Karpas-422 (cell line): ENCODE data around the gene RADIL. TPM values are rescaled to one million over a fixed set of nuclear protein-coding genes. Genes with fewer than 3 reads are reported as not detected.

Source experiments
- DNase-seq: peaks from one replicate; pipeline ENCODE4 v3.0.0-alpha.2; 2015
- H2AFZ ChIP-seq: fragments of 200-600 bp; sonication (generic); 2 replicates; pipeline ENCODE4 v1.6.1; 2014; ENCODE audit warnings: antibody characterized with exemption, low read length, mixed read lengths
- H3K27ac ChIP-seq: fragments of 200-600 bp; sonication (generic); 2 replicates; pipeline ENCODE4 v1.5.1; 2014; ENCODE audit warnings: mild to moderate bottlenecking, low read length, moderate library complexity
- H3K27me3 ChIP-seq: fragments of 200-600 bp; sonication (generic); 2 replicates; pipeline ENCODE4 v1.6.1; 2014; ENCODE audit warnings: low read length, mixed read lengths
- H3K36me3 ChIP-seq: fragments of 200-600 bp; sonication (generic); 2 replicates; pipeline ENCODE4 v1.6.1; 2014; ENCODE audit warnings: low read length, mixed read lengths; ENCODE audit not compliant: insufficient read depth
- H3K4me1 ChIP-seq: fragments of 200-600 bp; sonication (generic); 2 replicates; pipeline ENCODE4 v1.6.1; 2014; ENCODE audit warnings: mild to moderate bottlenecking, low read length, mixed read lengths
- H3K4me2 ChIP-seq: fragments of 200-600 bp; sonication (generic); 2 replicates; pipeline ENCODE4 v1.6.1; 2014; ENCODE audit warnings: low read length, low read depth, mild to moderate bottlenecking; ENCODE audit not compliant: poor library complexity, severe bottlenecking
- H3K4me3 ChIP-seq: fragments of 200-600 bp; sonication (generic); 2 replicates; pipeline ENCODE4 v1.5.1; 2014; ENCODE audit warnings: mild to moderate bottlenecking, antibody characterized with exemption, low read length, mixed read lengths
- H3K79me2 ChIP-seq: fragments of 200-600 bp; sonication (generic); 2 replicates; pipeline ENCODE4 v1.6.1; 2014; ENCODE audit warnings: mild to moderate bottlenecking, low read length, mixed read lengths
- H3K9ac ChIP-seq: fragments of 200-600 bp; sonication (generic); 2 replicates; pipeline ENCODE4 v1.6.0; 2014; ENCODE audit warnings: low read length
- H3K9me2 ChIP-seq: fragments of 200-600 bp; sonication (generic), shearing (Covaris generic); replicated peaks from 2 replicates; pipeline ENCODE4 v1.6.0; 2014; ENCODE audit warnings: mild to moderate bottlenecking, low read length, moderate library complexity; ENCODE audit not compliant: insufficient read depth
- H3K9me3 ChIP-seq: fragments of 300-700, 200-600 bp; sonication (generic); 2 replicates; pipeline ENCODE4 v1.6.1; 2014; ENCODE audit warnings: low read length, mixed read lengths
- H4K20me1 ChIP-seq: fragments of 200-600 bp; sonication (generic); 2 replicates; pipeline ENCODE4 v1.6.1; 2014; ENCODE audit warnings: mild to moderate bottlenecking, antibody characterized with exemption, low read length, low read depth; ENCODE audit not compliant: insufficient read depth
- total RNA-seq: library from RNA; depleted of rRNA; stranded (reverse); fragments of >200 nt; shearing (Covaris generic); gene quantifications from 2 replicates; pipeline ENCODE4 v1.2.3, GENCODE V29; 2014; ENCODE audit warnings: low replicate concordance

RADIL gene
- total RNA-seq, 1 experiment from 2014 or later: not detected

GRCh38 chr7:4762121-4763055 lies 121.1 kb downstream of the RADIL start:
- H3K4me1 ChIP-seq: no peaks in the 10 kb centered on the region
- no peak overlapping the region for H3K4me3 ChIP-seq
- H3K9ac ChIP-seq: no peak overlapping the region
- H4K20me1 ChIP-seq: no peaks in the 10 kb centered on the region
- H3K4me2 ChIP-seq: no peak overlapping the region
- H2AFZ ChIP-seq: no peak overlapping the region
- H3K36me3 ChIP-seq: no peaks in the 10 kb centered on the region; the same call in 1 of the 2 replicates
- no peaks in the 10 kb centered on the region for H3K27me3 ChIP-seq
- DNase-seq: no peak
- no peaks in the 10 kb centered on the region for H3K79me2 ChIP-seq
- H3K9me2 ChIP-seq: no peaks in the 10 kb centered on the region
- H3K9me3 ChIP-seq: no peaks in the 10 kb centered on the region
- no peak overlapping the region for H3K27ac ChIP-seq

DNA sequence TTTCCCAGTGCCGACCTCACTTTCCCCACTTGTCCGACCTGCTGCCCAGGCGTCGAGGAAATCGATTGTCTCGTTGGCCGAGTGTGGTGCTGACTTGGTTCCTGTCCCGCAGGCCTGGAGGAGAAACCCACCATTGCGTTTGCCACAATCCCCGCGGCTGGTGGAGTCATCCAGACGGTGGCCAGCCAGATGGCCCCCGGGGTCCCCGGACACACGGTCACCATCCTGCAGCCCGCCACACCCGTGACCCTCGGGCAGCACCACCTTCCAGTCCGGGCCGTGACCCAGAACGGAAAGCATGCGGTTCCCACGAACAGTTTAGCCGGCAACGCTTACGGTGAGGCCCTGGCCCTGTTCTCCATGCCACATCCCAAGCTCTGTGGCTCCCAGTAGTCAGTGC lies 122.6 kb downstream of the RADIL start:
- no peak overlapping the region for H3K4me2 ChIP-seq
- no peaks in the 10 kb centered on the region for H4K20me1 ChIP-seq
- H3K4me1 ChIP-seq: no peaks in the 10 kb centered on the region
- H3K36me3 ChIP-seq: peaks cover under 1% of the 10 kb centered on the region; the same call in 1 of the 2 replicates
- no peak overlapping the region for H3K9ac ChIP-seq
- H3K9me2 ChIP-seq: no peaks in the 10 kb centered on the region
- no peaks in the 10 kb centered on the region for H3K79me2 ChIP-seq
- no peak overlapping the region for H3K27ac ChIP-seq
- DNase-seq: no peak
- no peaks in the 10 kb centered on the region for H3K9me3 ChIP-seq
- no peak overlapping the region for H2AFZ ChIP-seq
- no peak overlapping the region for H3K4me3 ChIP-seq
- no peaks in the 10 kb centered on the region for H3K27me3 ChIP-seq

- Histone ChIP-seq H3K4me1 (no peaks in the 10 kb centered on the region), H3K27ac (no peak overlapping the region), H3K9ac (no peak overlapping the region), H3K4me3 (no peak overlapping the region), H3K27me3 (no peaks in the 10 kb centered on the region), H4K20me1 (no peaks in the 10 kb centered on the region), H3K9me2 (no peaks in the 10 kb centered on the region), H3K9me3 (no peaks in the 10 kb centered on the region), H3K4me2 (no peak overlapping the region), H2AFZ (no peak overlapping the region), H3K79me2 (no peaks in the 10 kb centered on the region), H3K36me3 (peaks cover 4% of the 10 kb centered on the region; the same call in 1 of the 2 replicates)
- no peak for DNase-seq
Observed at GRCh38 chr7:4759211-4759610, 124.3 kb downstream of the RADIL start.

GRCh38 chr7:4758791-4759190 lies 124.7 kb downstream of the RADIL start:
- H3K36me3 ChIP-seq: peaks cover 4% of the 10 kb centered on the region; the same call in 1 of the 2 replicates
- no peaks in the 10 kb centered on the region for H3K4me1 ChIP-seq
- no peaks in the 10 kb centered on the region for H3K9me3 ChIP-seq
- H3K27ac ChIP-seq: no peak overlapping the region
- H3K27me3 ChIP-seq: no peaks in the 10 kb centered on the region
- H3K79me2 ChIP-seq: no peaks in the 10 kb centered on the region
- no peak overlapping the region for H3K4me3 ChIP-seq
- H3K9me2 ChIP-seq: no peaks in the 10 kb centered on the region
- no peak overlapping the region for H3K4me2 ChIP-seq
- no peak for DNase-seq
- no peaks in the 10 kb centered on the region for H4K20me1 ChIP-seq
- no peak overlapping the region for H3K9ac ChIP-seq
- H2AFZ ChIP-seq: no peak overlapping the region

DNA sequence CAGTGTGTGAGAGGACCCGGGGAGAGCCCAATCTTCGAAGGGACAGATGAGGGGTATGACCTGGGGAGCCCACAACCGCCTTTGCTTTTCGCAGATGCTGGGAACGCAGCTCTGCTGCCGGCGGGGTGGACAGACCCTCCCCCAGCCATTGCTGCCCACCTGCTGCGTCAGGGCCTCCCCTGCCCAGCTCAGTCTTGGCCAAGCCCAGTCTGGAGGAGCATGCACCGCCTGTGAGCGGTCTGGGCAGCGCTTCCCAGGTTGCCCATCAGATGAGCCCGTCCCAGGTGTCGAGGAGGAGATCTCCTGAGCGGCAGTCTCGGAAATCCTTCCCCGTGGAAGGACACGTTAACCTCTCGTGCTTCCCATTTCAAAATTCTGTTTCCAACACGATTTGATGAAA lies 125.4 kb downstream of the RADIL start:
- Histone ChIP-seq H2AFZ (no peak overlapping the region), H3K4me1 (no peaks in the 10 kb centered on the region), H3K9me3 (no peaks in the 10 kb centered on the region), H3K9me2 (no peaks in the 10 kb centered on the region), H3K36me3 (peaks cover 4% of the 10 kb centered on the region; the same call in 1 of the 2 replicates), H3K4me2 (no peak overlapping the region), H3K79me2 (peaks cover 5% of the 10 kb centered on the region; the same call in 1 of the 2 replicates), H4K20me1 (peaks cover 7% of the 10 kb centered on the region; the same call in 1 of the 2 replicates), H3K4me3 (no peak overlapping the region), H3K27ac (no peak overlapping the region), H3K27me3 (no peaks in the 10 kb centered on the region), H3K9ac (no peak overlapping the region)
- DNase-seq: no peak

DNA sequence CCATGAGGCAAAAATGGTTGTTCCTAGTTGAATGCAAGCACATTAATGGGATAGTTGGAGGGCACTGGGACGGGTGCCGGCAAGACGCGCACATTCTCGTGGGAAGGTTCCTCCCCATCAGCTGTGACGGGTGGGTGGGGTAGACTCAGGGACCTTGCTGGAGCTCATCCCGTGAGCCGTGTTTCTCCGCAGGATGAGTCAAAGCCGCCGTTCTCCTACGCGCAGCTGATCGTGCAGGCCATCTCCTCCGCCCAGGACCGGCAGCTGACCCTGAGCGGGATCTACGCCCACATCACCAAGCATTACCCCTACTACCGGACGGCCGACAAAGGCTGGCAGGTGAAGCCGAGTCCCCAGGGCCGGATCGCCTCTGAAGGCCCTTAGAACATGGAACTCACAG lies 128.5 kb downstream of the RADIL start:
- H4K20me1 ChIP-seq: peaks cover 12% of the 10 kb centered on the region; the same call in 1 of the 2 replicates
- peaks cover 18% of the 10 kb centered on the region; the same call in 1 of the 2 replicates for H3K79me2 ChIP-seq
- H3K36me3 ChIP-seq: peaks cover 4% of the 10 kb centered on the region; the same call in 1 of the 2 replicates
- no peak overlapping the region for H3K4me2 ChIP-seq
- H3K4me1 ChIP-seq: no peaks in the 10 kb centered on the region
- H3K9me2 ChIP-seq: no peaks in the 10 kb centered on the region
- H3K27ac ChIP-seq: no peak overlapping the region
- no peak for DNase-seq
- no peak overlapping the region for H2AFZ ChIP-seq
- no peaks in the 10 kb centered on the region for H3K27me3 ChIP-seq
- H3K9me3 ChIP-seq: no peaks in the 10 kb centered on the region
- H3K9ac ChIP-seq: no peak overlapping the region
- H3K4me3 ChIP-seq: no peak overlapping the region

DNA sequence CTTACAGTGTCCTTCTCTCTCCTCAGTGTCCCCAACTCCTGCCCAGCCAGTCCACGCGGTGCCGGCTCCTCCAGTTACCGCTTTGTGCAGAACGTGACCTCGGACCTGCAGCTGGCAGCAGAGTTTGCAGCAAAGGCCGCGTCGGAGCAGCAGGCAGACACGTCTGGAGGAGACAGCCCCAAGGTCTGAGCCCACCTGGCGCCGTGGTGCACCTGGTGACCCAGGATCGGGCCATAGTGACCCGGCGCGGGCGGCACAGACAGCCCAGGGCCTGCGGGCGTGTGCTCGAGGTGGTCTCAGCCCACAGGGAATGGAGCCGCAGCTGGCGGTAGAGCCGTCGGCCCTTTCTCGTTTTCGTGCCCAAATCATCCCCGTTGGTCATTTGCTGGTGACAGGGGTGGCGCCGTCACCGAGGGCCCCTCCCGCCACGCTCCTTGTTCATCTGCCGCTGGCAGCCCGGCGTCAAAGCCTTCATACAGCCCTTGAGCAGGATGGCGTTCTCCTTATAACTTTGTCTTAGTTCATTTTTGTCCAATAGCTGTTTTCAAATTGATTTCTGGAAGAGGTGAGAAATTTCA lies 129.0 kb downstream of the RADIL start:
- Histone ChIP-seq H3K4me1 (no peaks in the 10 kb centered on the region), H3K27me3 (no peaks in the 10 kb centered on the region), H3K4me2 (no peak overlapping the region), H3K36me3 (peaks cover 4% of the 10 kb centered on the region; the same call in 1 of the 2 replicates), H3K27ac (no peak overlapping the region), H3K9me2 (no peaks in the 10 kb centered on the region), H3K9ac (no peak overlapping the region), H4K20me1 (peaks cover 12% of the 10 kb centered on the region; the same call in 1 of the 2 replicates), H3K9me3 (no peaks in the 10 kb centered on the region), H3K79me2 (peaks cover 23% of the 10 kb centered on the region; the same call in 1 of the 2 replicates), H3K4me3 (no peak overlapping the region), H2AFZ (no peak overlapping the region)
- DNase-seq: no peak
